NCI-H2081 (cell line): Measurements from ENCODE around the gene TEC.
A peak's percentile ranks its signal among the peaks of the same experiment; 100 is the strongest.
"Not testable (repeated sequence)": the region's sequence is repeated elsewhere in the genome, so short reads cannot be mapped to it uniquely, and the experiment has no call there.

Experiments
- DNase-seq, 2 experiments: peaks; one replicate each; lab custom pipeline; 2025; lab: John Stamatoyannopoulos, UW

Gene TEC

DNA sequence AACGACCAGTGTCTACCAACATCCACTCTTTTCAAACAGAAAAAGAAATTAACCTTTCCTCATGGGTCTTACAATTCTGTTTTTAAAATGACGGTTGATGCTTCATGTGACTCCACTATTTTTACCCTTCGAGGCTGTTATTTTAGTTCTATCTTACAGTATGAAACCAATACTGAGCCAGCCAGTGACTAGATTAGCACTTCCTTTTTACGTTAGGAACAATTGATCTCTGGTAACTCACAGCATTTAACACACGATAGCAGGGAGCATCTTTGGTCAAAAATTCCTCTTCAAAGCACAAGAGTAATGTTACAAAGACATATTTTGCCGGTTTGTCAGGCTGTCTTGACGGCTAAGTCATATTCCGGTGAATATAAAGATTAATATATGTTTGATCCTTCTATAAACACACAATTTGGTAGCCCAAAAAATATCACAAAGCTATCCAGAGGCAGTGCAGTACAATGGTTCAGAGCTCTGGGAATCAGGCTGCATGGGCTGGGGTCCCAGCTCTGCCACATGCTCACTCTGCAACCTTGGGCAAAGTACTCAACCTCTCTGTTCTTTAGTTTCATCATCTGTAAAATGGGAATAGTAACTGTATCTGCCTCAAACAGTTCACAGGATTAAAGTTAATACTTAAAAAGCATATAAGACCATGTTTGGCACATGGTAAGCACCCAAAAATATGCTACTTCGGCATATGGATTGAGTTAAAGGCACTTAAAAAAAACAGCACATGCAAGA is 72.7 kb downstream of the TEC start:
- no peak for DNase-seq

GRCh38 chr4:48195853-48196252 is 73.8 kb downstream of the TEC start:
- DNase-seq = no peak

- DNase-seq = peak; percentile 76 to 99
These were observed 74.3 kb downstream of the TEC start for GRCh38 chr4:48195374-48195773.

GRCh38 chr4:48194971-48195370 is 74.7 kb downstream of the TEC start:
- DNase-seq = no peak

DNA sequence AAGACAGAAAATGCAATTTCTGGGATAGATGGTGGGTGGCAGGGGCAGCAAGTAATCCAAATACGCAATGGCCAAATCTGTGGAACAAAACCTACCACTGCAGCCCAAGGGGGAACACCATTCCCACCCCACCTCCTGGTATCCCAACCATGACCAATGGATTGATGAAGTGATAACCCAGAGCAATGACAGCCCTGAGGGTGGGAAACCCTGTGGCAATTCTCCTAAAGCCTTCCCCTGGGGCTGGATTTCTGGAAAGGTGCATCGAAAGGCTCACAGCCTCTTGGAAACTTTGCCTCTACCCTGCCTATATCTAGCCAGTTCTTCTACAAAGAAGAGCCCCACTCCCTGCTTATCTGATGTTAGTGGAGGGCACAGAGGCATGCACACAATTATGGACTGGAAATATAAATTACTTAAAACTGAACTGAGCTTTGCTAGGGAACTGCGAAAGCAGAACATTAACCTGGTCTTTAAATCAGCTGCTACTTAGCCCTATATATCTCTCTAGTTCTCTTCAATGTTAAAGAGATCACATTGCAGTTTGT is 75.6 kb downstream of the TEC start:
- no peak for DNase-seq

DNA sequence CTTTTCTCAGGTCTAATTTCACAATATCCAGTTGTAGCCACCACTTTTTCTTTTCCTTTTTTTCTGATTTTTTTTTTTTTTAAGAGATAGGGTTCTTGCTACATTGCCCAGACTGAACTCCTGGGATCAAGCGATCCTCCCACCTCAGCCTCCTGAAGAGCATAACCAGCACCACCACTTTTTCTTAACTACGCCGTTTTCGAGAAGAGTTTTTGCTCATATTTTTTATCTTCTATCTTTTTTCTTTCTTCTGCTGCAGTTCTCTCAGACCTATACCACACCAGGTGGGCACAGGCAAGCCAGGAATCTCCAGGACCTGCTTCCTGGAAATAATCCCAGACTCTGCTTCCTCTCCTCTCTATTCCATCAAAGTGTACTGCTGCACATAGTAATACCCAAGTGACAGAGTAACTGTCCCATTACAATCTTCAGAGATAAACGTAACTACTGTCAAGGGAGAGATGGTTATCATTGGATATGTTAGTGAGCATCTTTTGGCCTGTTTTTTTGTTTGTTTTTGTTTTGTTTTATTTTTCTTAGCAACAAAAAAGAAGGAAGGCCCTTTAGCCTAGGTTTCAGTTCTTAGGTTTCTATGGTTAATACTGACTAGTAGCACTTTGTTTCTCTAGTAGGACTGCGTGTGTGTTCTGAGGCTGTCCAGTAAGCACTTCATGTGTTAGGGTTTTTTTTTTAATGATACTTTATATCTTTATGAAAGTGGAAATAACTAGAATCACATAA is 76.4 kb downstream of the TEC start:
- DNase-seq = peak in 1 of 2 experiments; percentile 41

- peak in 1 of 2 experiments; percentile 78 for DNase-seq
These were observed 77.9 kb downstream of the TEC start for GRCh38 chr4:48191758-48192157.

DNA sequence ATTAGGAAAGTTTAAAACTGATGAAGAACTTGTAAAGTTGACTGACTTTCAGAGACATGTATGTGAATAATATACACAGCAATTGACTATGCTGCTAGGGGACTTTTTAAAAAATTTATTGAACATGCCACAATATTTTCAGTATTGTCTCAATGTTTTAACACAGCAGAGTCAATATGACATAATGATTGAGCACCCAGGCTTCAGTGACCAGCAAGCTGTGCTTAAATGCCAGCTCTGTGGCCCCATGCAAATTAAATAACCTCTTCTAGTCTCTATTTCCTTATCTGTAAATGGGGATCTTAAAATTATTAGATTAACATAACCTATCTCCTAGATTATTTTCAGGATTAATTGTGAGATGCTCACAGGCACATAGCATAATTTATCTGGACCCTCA is 78.8 kb downstream of the TEC start:
- no peak for DNase-seq

DNA sequence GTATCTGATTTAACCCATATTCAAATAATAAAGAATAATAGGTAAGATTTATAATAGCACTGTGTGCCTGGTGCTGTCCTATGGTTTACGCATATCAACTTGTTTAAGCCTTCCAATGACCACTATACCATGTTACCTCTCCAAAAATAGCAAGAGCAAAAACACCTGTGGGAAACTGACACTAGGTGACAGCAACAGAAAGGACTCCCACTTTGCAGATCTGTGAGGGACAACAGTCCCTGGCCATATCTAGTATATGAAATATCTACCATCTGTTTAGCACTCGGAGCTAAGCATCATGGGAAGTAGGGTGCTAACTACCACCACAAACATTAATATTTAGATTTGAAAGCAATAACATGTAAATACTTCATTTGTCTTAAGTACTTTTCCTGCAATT is 79.9 kb downstream of the TEC start:
- no peak for DNase-seq

DNA sequence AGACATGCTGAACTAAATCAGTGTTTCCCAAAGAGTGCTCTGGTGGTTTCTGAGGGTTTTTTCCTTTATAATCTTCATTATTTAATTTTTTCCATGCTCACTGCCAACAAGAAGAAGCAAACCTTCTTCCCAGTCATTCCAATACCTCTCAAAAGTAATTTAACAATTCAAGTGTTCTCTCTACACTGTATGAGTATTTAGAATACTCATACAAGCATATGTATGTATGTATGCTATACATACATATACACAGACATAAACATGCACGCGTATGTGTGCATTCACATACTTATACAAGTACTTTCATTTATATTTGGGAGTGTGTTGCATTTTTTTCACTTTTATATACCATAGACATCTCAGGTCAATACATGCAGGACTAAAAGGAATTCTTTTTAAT is 81.2 kb downstream of the TEC start:
- no peak for DNase-seq

DNA sequence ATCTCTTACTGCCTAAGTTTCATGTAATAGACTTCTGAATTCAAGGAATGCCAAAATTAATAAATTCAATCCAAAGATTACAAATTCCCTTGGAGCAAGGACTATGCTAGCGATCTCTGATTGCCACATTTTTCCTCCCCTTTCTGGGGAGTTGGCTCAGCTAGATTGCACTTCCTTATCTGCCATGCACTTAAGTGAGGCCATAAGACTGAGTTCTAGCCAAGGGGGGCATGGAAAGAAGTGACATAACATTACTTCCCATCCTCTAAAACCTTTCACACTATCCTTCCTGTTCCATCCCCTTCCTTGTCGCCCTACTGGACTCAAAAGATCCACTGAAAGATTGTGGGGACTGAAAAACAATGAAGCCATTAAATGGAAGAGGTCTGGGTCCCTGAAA is 81.8 kb downstream of the TEC start:
- DNase-seq = no peak

GRCh38 chr4:48187066-48187465 is 82.6 kb downstream of the TEC start:
- DNase-seq = not testable (repeated sequence)

DNA sequence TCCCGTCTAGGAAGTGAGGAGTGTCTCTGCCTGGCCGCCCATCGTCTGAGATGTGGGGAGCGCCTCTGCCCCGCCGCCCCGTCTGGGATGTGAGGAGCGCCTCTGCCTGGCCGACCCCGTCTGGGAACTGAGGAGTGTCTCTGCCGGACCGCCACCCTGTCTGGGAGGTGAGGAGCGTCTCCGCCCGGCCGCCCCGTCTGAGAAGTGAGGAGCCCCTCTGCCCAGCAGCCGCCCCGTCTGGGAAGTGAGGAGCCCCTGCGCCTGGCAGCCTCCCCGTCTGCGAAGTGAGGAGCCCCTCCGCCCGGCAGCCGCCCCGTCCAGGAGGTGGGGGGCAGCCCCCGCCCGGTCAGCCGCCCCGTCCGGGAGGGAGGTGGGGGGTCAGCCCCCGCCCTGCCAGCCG is 83.2 kb downstream of the TEC start:
- DNase-seq = not testable (repeated sequence)

GRCh38 chr4:48184882-48185281 is 84.8 kb downstream of the TEC start:
- peak in 1 of 2 experiments; percentile 84 for DNase-seq

GRCh38 chr4:48180234-48180633 is 89.4 kb downstream of the TEC start:
- no peak for DNase-seq

- DNase-seq = peak; percentile 72 to 96
These were observed 90.7 kb downstream of the TEC start for GRCh38 chr4:48178931-48179330.

GRCh38 chr4:48175806-48176205 is 93.8 kb downstream of the TEC start:
- no peak for DNase-seq

GRCh38 chr4:48175328-48175727 is 94.3 kb downstream of the TEC start:
- no peak for DNase-seq

- no peak for DNase-seq
These were observed 96.3 kb downstream of the TEC start for GRCh38 chr4:48173056-48173991.

- DNase-seq = no peak
These were observed 97.0 kb downstream of the TEC start for GRCh38 chr4:48172651-48173050.

DNA sequence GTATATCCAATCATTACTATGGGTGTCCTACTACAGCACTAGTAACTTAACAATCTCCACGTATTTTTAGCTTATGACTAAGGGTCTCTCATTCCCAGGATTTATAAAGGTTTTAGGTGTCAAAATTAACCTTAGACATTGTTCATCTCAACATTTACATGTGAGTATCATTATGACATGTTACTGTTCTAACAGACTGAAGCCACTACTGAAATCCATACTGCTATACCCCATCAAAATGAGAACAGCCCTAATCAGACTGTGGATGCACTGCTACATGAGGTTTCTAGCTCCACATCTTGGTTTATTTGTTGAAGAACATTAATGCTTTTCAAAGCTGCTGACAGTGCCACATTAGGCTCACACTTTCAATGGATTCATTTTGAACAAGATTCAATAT is 100.0 kb downstream of the TEC start:
- no peak for DNase-seq
